Calu3 (cell line): Measurements from ENCODE around the gene BRD4. TPM values are rescaled to one million over a fixed set of nuclear protein-coding genes. Genes with fewer than 3 reads are reported as not detected.

Experiments used
- BruUV-seq: library from RNA; stranded (reverse); fragments of 400-500 nt; replicated peaks from 2 replicates; lab custom pipeline; 2021; lab: Mats Ljungman, UMichigan
- CTCF ChIA-PET: fragments of 300-600 bp; sonication (Branson Sonifier 250); formaldehyde crosslinking; loops from one replicate; lab custom pipeline; 2022; ENCODE audit warnings: antibody characterized with exemption; lab: Charles Lee
- DNase-seq: peaks from one replicate; pipeline ENCODE4 v3.0.0; 2022
- H3K27ac Mint-ChIP-seq: one replicate; pipeline ENCODE4 v1.8.0; 2022; ENCODE audit warnings: mixed read lengths; ENCODE audit not compliant: unreplicated experiment
- H3K27me3 Mint-ChIP-seq: one replicate; pipeline ENCODE4 v1.8.0; 2022; ENCODE audit warnings: mixed read lengths; ENCODE audit not compliant: unreplicated experiment
- H3K36me3 Mint-ChIP-seq: one replicate; pipeline ENCODE4 v1.8.0; 2022; ENCODE audit warnings: mild to moderate bottlenecking, moderate library complexity, mixed read lengths; ENCODE audit not compliant: insufficient read depth, unreplicated experiment
- H3K4me1 Mint-ChIP-seq: one replicate; pipeline ENCODE4 v1.8.0; 2022; ENCODE audit warnings: mild to moderate bottlenecking, low read depth, mixed read lengths; ENCODE audit not compliant: unreplicated experiment
- H3K4me3 Mint-ChIP-seq: one replicate; pipeline ENCODE4 v1.8.0; 2022; ENCODE audit warnings: mild to moderate bottlenecking, low read depth, moderate library complexity, mixed read lengths; ENCODE audit not compliant: unreplicated experiment
- H3K9me3 Mint-ChIP-seq: one replicate; pipeline ENCODE4 v1.8.0; 2022; ENCODE audit warnings: low read depth, mixed read lengths; ENCODE audit not compliant: unreplicated experiment
- CTCF ChIP-seq: fragments of 200-600 bp; IDR thresholded peaks from one replicate; pipeline ENCODE4 v1.8.0; 2022; ENCODE audit warnings: antibody characterized with exemption; ENCODE audit not compliant: unreplicated experiment
- intact Hi-C: fragments of 100-400 bp; cut with micrococcal nuclease; formaldehyde crosslinking; loops from one replicate; pipeline ENCODE4 v1.10.0; 2022; ENCODE audit not compliant: unreplicated experiment
- total RNA-seq: library from RNA; stranded (reverse); gene quantifications from 2 replicates; pipeline ENCODE4 v1.2.3, GENCODE V29; 2022

The BRD4 gene
- total RNA-seq, 1 experiment from 2014 or later = 93.9 TPM

- intact Hi-C loops = no loop called here
- peaks cover 9% of the 10 kb centered on the region for H3K36me3 Mint-ChIP-seq
- peak overlapping the region; percentile 42 for H3K27ac Mint-ChIP-seq
- BruUV-seq = no TSS peak
- peaks cover 39% of the 10 kb centered on the region for H3K4me1 Mint-ChIP-seq
- CTCF ChIA-PET = no interaction called here
- no peaks in the 10 kb centered on the region for H3K27me3 Mint-ChIP-seq
- H3K4me3 Mint-ChIP-seq = no peak overlapping the region
- no peaks in the 10 kb centered on the region for H3K9me3 Mint-ChIP-seq
- TF ChIP-seq CTCF = no peak
- no peak for DNase-seq
Measured at GRCh38 chr19:15316498-15316897, 15.8 kb downstream of the BRD4 start.

GRCh38 chr19:15315101-15315500, 17.2 kb downstream of the BRD4 start:
- Mint-ChIP-seq H3K9me3 (no peaks in the 10 kb centered on the region), H3K27me3 (no peaks in the 10 kb centered on the region), H3K27ac (no peak overlapping the region), H3K4me3 (no peak overlapping the region), H3K36me3 (peaks cover 9% of the 10 kb centered on the region), H3K4me1 (peaks cover 28% of the 10 kb centered on the region)
- DNase-seq = no peak
- TF ChIP-seq CTCF = no peak
- no TSS peak for BruUV-seq
- CTCF ChIA-PET = interaction anchor here (0.6 kb wide), 1 partner anchor 364 kb away, joined by 3 read pairs; no protein-coding TSS in a partner anchor
- intact Hi-C loops = no loop called here

- DNase-seq = no peak
- H3K36me3 Mint-ChIP-seq = peaks cover 9% of the 10 kb centered on the region
- no peak overlapping the region for H3K27ac Mint-ChIP-seq
- H3K4me3 Mint-ChIP-seq = no peak overlapping the region
- intact Hi-C loops = no loop called here
- no peaks in the 10 kb centered on the region for H3K9me3 Mint-ChIP-seq
- BruUV-seq = no TSS peak
- CTCF ChIA-PET = no interaction called here
- no peaks in the 10 kb centered on the region for H3K27me3 Mint-ChIP-seq
- no peak for TF ChIP-seq CTCF
- H3K4me1 Mint-ChIP-seq = peaks cover 28% of the 10 kb centered on the region
Measured at GRCh38 chr19:15313649-15314279, 18.6 kb downstream of the BRD4 start.

- CTCF ChIA-PET = no interaction called here
- Mint-ChIP-seq H3K9me3 (no peaks in the 10 kb centered on the region), H3K4me1 (peaks cover 30% of the 10 kb centered on the region), H3K27me3 (no peaks in the 10 kb centered on the region), H3K27ac (no peak overlapping the region), H3K36me3 (peaks cover 5% of the 10 kb centered on the region), H3K4me3 (no peak overlapping the region)
- BruUV-seq = no TSS peak
- DNase-seq = no peak
- no peak for TF ChIP-seq CTCF
- intact Hi-C loops = no loop called here
Measured at GRCh38 chr19:15307169-15307568, 25.2 kb downstream of the BRD4 start.
